ENCODE measurements around the gene NAGPA.

The NAGPA gene

GRCh38 chr16:5007256-5007655 is 26.5 kb downstream of the NAGPA start:
- H3K27ac ChIP-seq, result no peak overlapping the region
- TF ChIP-seq ZFX (IDR thresholded peaks at IDR 0.05; ENCODE audit: borderline replicate concordance) (no peak), CTCF (IDR thresholded peaks at IDR 0.05) (no peak)

- TF ChIP-seq CTCF (IDR thresholded peaks at IDR 0.05) (no peak), ZFX (IDR thresholded peaks at IDR 0.05; ENCODE audit: borderline replicate concordance) (no peak)
- H3K27ac ChIP-seq, result no peak overlapping the region
Observed at GRCh38 chr16:5006348-5007193, 27.2 kb downstream of the NAGPA start.

GRCh38 chr16:5005916-5006315 is 27.8 kb downstream of the NAGPA start:
- TF ChIP-seq ZFX (IDR thresholded peaks at IDR 0.05; ENCODE audit: borderline replicate concordance) (no peak), CTCF (IDR thresholded peaks at IDR 0.05) (no peak)
- no peak overlapping the region for H3K27ac ChIP-seq

GRCh38 chr16:5004311-5004710 is 29.4 kb downstream of the NAGPA start:
- TF ChIP-seq ZFX (IDR thresholded peaks at IDR 0.05; ENCODE audit: borderline replicate concordance), result no peak
- TF ChIP-seq CTCF (IDR thresholded peaks at IDR 0.05), result no peak
- no peak overlapping the region for H3K27ac ChIP-seq

- no peak overlapping the region for H3K27ac ChIP-seq
- TF ChIP-seq CTCF (IDR thresholded peaks at IDR 0.05) (no peak), ZFX (IDR thresholded peaks at IDR 0.05; ENCODE audit: borderline replicate concordance) (no peak)
Observed at GRCh38 chr16:5003828-5004227, 29.9 kb downstream of the NAGPA start.

- H3K27ac ChIP-seq, result no peak overlapping the region
- no peak for TF ChIP-seq ZFX (IDR thresholded peaks at IDR 0.05; ENCODE audit: borderline replicate concordance)
- no peak for TF ChIP-seq CTCF (IDR thresholded peaks at IDR 0.05)
Observed at GRCh38 chr16:5003211-5003610, 30.5 kb downstream of the NAGPA start.

- TF ChIP-seq CTCF (IDR thresholded peaks at IDR 0.05) (no peak), ZFX (IDR thresholded peaks at IDR 0.05; ENCODE audit: borderline replicate concordance) (no peak)
- no peak overlapping the region for H3K27ac ChIP-seq
Observed at GRCh38 chr16:5002699-5003143, 31.0 kb downstream of the NAGPA start.
